Pons (tissue), 1 donor: ENCODE data around the gene ENC1.
"Not testable (repeated sequence)": the region's sequence is repeated elsewhere in the genome, so short reads cannot be mapped to it uniquely, and the experiment has no call there.

Experiments
- DNase-seq: peaks from one replicate; pipeline ENCODE4 v3.0.0-alpha.2; 2016; ENCODE audit warnings: low spot score

ENC1 gene, protein sequence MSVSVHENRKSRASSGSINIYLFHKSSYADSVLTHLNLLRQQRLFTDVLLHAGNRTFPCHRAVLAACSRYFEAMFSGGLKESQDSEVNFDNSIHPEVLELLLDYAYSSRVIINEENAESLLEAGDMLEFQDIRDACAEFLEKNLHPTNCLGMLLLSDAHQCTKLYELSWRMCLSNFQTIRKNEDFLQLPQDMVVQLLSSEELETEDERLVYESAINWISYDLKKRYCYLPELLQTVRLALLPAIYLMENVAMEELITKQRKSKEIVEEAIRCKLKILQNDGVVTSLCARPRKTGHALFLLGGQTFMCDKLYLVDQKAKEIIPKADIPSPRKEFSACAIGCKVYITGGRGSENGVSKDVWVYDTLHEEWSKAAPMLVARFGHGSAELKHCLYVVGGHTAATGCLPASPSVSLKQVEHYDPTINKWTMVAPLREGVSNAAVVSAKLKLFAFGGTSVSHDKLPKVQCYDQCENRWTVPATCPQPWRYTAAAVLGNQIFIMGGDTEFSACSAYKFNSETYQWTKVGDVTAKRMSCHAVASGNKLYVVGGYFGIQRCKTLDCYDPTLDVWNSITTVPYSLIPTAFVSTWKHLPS

DNA sequence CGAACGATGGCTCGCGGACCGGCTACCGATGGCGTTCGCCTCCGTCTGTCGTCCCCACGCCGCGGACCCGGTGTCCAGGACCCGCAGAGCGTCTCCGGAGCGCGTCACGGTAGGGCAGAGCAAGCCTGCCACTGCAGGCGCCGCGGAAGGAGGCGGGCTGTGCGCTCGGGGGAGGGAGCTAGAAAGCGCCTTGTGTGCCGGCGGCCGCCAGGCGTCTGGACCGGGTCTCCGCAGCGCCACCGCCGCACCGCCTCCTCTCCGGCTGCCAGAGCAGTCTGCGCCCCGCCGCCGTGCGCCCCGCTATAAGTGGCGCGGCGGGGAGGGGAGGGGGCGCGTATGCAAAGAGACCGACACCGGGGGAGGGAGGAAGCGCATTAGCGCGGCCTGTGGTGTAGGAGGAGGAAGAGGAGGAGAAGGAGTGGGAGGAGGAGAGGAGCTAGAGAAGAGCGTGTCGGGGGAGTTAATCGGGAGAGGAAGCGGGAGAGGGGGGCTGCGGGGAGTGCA, at the start of gene ENC1:
Gene ENC1, minus strand, starts transcription at position 279 of the 504 bp plus-strand sequence. CDS start 4,243 bp downstream, outside the sequence.
- DNase-seq, result peak; percentile 86

DNA sequence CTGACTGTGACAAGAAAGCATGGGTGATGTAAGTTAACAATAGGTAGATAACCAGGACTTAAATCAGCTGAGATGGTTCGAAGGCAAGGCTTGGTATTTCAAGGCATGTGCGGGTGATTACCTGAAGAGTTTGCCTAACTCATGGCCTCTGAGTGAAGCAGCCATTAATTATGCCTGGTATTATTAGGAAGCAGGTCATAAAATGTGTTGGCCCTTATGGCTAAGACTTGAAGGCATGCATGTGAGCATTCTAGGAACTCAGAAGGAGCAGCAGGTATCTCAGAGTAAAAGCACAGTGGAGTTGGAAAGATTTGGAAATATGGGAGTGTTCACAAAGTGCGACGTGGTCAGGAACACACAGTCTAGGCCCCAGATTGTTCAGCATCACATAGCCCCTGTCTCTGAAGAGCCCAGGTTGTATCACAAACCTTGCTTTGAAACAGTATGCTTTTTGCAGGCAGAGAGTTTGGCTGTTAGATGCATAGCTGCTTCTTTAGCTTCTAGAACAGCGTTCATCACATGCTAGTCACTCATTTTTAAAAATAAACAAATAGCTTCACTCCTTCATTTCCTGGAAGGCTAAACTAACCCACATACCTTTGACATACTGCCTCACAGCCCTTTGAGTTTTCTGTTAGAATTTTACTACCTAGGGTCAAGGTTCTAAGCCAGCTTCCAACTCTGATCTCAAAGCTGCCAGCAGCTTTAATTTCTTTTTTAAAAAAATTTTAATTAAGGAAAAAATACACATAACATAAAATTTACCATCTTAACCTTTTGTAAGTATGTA, 46.6 kb upstream of the ENC1 start:
- DNase-seq, result no peak

DNA sequence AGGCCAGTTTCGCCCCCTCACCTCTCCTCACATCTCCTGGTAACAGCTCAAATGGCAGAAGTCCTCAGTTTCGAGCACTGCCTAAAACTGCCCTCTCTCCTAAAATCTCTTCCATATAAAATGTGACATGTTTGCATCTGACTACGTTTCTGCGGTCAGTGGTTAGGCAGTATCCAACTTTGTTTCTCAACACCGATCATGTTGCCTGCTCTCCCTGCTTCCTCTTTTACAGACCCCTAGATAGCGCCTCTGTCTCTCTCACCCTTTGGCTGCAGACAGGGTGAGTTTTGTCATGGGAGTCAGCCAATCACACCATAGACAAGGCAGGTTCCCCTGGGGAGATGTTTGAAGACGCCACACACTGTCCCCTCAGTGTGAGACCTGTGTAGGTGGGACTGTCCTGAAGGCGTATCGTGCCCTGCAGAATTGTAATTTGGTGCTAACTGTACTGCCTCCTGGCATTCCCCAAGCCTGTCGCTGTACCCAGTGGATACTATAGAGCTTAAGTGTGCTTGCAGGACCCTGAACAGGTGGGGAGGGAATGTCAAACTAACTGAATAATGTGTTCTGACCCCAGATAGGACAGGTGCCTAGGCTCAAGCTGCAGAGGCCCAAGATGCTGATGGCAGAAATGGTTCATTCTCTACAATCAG, 45.6 kb upstream of the ENC1 start:
- peak; percentile 64 for DNase-seq

DNA sequence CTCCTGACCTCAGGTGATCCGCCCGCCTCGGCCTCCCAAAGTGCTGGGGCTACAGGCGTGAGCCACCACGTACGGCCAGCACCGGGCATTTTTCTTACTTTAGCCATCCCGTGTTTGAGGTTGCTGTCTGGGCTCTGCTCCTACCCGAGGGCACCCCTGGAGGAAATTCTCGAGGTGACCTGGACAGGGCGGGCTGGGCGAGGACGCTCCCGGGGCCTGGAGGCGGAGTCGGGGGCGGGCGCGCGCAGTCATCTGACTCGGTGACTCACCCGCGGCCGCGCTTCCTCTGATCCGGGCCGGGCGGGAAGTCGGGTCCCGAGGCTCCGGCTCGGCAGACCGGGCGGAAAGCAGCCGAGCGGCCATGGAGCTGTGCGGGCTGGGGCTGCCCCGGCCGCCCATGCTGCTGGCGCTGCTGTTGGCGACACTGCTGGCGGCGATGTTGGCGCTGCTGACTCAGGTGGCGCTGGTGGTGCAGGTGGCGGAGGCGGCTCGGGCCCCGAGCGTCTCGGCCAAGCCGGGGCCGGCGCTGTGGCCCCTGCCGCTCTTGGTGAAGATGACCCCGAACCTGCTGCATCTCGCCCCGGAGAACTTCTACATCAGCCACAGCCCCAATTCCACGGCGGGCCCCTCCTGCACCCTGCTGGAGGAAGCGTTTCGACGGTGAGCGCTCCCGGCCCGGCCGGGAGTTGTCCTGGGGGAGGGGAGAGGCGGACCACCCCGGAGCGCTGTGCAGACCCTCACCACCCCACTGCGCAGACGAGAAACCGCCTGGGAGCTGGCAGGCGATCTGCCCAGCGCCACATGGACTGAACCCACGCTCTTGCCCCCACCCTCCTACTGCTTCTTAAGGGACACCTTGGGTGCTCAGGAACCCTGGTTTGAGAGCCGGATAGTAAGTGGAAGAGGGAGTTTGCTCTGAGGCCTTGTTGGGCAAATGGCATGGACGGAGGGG, 44.6 kb upstream of the ENC1 start, which contains the start of gene HEXB:
Gene HEXB, plus strand, starts transcription at position 334 of the 952 bp plus-strand sequence. Its CDS starts 28 bp downstream, at position 362.
- DNase-seq, result peak; percentile 70

DNA sequence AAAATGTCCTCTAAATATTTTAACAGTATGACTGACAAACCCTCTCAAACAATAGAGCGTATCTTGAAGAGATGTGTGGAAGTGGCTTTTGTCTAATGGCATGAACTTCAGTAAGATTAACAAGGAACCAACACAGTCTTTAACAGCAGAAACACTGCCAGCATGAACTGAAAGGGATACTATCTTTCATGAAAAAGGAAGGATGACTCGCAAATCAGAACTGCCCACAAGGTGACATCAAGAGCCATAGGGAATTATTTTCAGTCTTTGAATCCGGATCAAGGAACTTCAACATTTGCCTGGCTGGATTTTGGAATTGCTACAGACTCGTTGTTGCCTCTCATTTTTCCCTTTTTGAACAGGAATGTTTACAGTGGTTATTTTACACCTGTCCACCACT, 39.4 kb upstream of the ENC1 start:
- no peak for DNase-seq

DNA sequence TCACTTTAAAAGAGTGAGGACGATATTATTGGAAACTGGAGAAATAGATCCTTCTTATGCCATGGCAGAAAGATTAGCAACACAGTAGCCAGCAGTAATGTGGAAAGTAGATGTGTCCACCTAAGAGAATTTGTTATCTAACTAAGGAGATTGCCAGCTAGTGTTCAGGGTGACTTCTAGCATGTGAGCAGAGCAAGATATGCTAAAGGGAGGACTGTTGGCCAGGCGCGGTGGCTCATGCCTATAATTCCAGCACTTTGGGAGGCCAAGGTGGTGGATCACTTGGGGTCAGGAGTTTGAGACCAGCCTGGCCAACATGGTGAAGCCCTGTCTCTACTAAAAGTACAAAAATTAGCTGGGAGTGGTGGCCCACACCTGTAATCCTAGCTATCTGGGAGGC, 38.8 kb upstream of the ENC1 start:
- DNase-seq, result not testable (repeated sequence)

DNA sequence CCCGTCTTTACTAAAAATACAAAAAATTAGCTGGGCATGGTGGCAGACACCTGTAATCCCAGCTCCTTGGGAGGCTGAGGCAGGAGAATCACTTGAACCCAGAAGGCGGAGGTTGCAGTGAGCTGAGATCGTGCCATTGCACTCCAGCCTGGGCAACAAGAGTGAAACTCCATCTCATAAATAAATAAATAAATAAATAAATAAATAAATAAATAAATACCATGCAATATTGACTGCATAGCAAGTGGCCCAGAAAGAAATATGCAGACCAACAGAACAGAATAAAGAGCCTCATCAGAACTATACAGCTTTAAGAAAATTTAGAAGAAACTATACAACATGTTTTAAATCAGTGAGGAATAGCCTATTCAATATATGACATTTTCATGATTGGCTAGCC, 37.6 kb upstream of the ENC1 start:
- not testable (repeated sequence) for DNase-seq

DNA sequence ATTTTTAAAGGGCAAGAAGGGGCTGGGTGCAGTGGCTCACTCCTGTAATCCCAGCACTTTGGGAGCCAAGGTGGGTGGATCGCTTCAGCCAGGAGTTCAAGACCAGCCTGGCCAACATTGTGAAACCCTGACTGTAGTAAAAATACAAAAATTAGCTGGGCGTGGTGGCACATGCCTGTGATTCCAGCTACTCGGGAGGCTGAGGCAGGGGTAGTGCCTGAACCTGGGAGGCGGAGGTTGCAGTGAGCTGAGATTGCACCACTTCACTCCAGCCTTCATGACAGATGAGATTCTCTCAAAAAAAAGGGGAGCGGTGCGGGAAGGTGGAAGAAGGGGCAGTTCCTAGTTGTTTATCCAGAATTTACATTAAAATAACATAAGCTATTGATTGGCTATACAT, 35.9 kb upstream of the ENC1 start:
- DNase-seq, result not testable (repeated sequence)

DNA sequence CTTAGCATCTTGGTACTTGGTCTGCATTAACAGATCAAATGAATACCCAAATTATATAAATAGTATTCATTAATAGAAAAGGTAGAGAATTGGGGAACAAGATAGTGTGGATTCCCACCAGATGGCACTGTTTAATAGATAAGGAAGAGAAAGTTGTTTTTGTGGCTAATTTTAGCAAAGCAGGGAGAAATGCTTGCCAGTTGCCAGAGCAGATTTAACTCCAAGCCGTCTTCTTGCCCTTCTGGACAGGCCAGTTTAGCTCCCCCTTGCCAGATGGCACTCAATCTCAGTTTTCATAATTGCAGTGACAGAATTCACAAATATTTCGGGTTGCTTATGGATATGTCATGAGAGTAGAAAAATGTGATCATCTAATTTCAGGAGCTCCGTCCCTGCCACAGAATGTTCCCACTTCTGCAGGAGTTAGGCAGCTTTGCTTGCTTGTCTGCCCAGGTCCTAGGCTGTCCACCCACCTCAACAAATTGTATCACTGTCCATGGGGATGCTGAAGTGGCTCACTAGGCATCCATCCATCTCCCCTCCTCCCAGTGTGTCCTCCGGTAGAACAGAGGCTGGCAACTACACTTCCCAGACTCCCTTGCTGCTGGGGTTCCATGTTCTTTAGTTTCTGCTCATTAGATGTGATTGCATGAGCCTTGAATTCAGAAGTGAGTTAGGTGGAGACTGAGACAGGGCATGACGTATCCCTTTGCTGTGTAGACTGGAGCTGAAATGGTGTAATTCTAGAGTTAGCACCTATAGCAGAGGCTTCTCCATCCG, 32.7 kb upstream of the ENC1 start:
- DNase-seq, result peak; percentile 88

DNA sequence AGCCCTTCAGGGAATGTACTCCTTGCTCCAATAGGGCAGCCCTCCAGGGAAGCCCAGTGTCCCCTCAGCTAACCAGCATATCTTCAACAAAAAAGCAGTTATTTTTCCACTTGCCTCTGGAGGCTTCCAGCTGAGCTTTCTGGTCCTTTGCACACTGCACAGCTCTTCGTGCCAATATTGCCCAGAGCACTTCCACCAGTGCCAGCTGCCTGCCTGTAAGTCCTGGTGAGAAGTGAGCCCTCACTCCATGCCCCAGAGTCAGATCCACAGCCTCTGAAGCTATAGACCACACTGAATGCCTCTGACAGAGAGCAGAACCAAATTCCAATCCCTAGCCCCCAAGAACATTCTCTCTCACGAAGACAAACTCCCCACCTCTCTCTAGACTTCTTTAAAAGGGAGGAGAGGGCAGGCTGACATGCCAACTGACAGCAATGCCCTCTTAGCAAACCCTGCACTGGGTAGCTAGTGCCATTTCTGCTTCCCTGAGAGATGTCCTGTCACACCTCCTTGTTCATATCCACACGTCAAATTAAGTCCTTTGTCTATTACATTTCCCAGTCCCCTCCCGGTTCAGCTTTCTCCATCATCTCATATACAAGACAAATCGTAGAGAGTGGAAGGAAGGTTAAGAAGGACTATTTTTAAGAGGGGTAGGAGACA, 31.8 kb upstream of the ENC1 start:
- DNase-seq, result no peak

DNA sequence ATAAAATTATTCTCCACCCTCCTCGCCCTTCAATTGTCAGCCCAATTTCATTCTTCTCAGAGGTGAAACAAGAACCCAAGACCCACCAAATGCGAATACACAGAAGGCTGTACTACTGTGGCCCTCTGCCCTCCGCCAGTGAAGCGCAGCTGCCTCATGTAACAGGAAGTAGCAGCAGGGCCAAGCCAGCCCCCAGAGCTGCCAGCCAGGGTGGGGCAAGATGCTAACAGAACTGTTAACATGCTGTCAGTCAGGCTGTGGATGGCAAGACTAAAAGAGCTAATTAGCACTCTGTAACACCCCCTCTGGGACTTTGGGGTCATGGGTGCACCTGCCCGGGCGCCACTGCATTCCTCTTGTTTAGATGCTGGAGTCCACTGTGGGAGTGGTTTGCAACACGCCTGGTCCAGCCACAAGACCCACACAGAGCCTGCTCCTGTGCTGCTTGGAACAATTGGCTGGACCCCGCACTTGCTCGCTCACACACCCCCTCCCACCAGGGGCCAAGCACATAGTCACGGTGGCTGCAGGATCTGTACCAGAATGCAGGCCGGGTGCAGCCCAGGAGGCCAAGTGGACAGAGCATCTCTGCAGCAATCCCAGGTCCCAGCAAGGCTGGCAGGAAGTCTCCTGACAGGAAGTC, 30.0 kb upstream of the ENC1 start:
- DNase-seq, result no peak

DNA sequence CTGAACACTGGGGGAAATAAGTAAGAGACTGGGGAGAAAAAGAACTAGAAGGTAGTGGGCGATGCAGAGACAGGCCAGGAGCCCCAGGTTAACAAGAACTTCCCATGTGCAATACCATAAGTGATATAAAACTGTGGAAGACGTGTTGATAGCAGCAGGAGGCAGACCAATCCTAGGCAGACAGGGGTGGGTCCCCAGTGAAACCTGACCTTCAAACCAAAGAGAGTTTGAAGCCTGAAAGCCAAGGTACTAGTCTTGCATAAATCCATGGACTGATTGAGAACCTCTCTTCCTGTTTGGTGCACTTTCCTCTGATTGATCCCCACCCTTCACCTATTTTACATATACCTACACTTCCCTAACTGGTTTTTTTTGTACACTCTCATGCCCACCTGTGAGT, 29.3 kb upstream of the ENC1 start:
- DNase-seq, result no peak

DNA sequence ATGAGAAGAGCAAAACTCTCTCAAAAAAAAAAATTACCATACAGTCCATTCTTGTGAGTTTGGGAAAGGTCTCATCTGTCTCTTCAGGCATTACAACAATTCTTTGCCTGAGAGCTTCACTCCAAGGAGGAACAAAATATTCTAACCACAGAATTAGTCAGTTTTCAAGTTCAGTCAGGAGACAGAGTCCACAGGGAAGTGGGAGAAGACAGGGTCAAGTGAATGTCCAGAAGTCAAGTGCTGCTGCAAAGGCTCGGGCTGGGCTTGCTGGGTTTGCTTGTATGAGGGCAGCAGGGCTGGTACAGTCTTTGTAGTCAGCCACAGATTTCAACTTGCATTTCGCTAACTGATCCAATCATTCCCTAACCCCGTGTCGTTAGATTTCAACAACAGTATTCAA, 26.9 kb upstream of the ENC1 start:
- no peak for DNase-seq

DNA sequence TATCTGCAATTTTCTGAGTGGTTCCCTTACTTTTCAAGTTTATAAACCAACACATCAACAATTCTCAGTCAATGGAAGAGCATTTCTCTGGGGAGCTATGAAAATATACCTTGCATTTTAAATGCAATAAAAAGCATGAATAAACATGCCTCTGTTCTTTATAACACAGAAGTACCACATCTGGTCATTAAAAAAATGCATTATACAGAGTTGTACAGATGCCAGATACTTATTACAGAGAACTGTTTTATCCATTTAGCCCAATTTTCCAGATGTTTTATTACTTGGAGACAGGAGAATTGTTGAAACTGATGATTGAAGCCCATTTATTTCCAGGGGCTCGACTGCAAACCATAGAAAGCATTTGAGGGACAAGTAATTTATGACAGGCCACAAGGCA, 25.3 kb upstream of the ENC1 start:
- no peak for DNase-seq

DNA sequence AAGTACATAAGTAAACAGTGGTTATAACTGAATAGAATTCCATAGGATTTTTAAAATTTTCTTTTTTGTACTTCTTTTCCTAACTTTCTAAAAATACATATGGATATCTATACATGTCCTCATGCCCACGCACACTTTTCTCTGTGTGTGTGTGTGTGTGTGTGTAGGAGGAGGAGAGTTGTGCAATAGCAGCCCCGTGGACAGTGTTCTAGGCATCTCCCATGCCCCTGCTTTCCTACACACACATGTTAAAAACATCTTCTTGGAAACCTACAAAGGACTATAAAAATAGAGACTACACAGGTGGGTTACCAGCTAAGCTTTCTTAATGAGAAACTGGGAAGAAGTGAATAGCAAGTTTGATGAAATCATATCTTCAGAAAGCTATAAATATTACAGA, 24.7 kb upstream of the ENC1 start:
- DNase-seq, result no peak

DNA sequence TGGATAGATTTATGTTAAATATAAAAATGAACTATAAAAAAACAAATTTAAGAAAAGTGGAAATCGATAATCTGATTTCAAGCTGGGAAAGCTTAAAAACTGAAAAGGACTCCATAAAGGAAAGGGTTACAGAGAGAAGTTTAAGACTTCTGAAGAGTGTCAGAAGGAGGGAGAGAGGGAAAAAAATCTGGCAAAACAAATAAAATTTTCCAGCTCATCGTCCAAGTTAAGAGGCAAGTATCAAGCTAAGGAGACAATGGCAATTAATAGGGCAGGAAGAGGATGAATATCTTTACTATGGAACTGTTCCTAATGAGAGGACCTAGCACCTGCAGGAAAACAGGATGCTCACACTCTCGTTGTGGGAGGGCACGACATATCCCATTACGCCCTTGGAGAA, 24.0 kb upstream of the ENC1 start:
- no peak for DNase-seq

DNA sequence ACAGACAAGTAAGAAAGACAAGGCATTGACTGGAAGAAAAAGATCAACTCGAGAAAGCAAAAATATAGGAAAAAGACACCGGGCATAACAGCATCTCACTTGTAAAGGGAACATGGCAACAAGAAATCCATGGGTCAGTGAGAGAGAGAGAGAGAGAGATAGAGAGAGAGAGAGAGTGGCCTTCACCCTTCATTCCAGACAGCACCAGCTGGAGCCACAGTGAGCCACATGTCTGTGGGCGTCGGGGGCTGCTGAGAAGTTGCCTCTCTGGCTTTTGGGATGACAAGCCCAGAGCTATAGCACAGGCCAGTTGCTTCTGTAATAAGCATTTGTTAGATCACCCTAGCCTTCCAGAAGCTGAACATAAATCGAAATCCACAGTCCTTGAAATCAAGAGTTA, 20.3 kb upstream of the ENC1 start:
- no peak for DNase-seq

DNA sequence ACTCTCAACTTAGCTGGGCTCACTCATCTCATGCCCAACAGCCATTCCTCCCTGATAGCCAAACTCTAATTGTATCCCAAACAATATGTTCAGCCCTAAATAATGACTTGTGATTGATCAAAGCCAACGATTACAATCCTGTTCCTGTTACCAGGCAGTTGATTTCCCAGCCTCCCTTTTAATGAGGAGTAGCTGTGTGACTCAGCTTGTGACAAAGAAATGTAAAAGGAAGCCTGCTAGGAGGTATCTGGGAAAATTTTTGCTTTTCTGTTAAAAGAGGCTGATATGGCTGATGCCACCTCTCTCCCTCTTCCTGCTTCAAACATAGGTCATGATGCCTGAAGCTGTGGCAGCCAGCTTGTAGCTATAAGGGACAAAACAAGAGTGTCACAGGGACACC, 19.6 kb upstream of the ENC1 start:
- no peak for DNase-seq

DNA sequence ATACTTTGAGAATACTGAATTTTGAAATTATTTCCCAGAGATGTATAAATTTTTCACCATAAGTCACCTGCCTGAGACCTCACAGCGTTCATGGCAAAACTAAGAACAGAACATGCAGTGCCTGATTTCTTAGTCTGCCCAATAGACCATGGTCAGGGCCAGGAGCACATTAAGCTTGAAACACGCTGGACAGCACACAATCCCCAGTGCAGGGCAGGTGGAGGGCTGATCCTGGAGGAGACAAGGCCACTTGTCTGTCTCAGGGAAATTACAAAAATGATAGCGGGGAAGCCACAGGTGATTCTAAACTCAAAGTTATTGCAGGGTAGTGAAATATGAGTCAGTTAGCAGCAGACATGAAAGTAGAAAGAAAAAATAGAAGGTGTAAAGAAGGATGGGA, 18.6 kb upstream of the ENC1 start:
- no peak for DNase-seq
